ENCODE results near the gene MEG3.
"Not testable (repeated sequence)": the region's sequence is repeated elsewhere in the genome, so short reads cannot be mapped to it uniquely, and the experiment has no call there.

MEG3 gene

DNA sequence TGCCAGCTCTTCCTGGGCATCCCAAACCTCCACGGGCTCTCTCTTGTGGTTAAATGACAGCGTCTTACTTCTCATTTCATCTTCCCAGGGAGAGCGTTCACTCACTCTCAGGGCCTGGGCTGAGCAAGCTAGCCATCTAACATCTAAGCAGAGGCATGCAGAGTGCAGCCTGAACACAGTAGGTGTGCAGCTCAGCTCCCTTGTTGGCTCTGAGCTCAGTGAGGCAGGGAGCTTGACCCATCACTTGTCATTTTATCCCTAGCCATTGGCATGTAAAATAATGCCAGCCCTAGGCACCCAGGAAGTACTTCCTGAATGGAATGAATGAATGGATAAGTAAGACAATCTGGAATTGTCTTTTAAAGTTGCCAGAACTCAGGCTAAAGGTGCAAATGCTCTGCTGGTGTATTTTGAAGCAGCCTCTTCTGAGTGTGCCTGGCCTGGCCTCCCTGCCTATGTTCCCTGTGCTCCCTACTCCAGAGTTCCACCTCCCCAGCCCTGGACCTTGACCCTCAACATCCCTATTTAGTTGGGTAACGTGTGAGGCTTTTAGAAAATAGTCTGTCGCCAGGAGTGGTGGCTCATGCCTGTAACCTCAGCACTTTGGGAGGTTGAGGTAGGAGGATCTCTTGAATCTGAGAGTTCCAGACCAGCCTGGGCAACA lies 9.5 kb upstream of the MEG3 start:
- no peak for DNase-seq

DNA sequence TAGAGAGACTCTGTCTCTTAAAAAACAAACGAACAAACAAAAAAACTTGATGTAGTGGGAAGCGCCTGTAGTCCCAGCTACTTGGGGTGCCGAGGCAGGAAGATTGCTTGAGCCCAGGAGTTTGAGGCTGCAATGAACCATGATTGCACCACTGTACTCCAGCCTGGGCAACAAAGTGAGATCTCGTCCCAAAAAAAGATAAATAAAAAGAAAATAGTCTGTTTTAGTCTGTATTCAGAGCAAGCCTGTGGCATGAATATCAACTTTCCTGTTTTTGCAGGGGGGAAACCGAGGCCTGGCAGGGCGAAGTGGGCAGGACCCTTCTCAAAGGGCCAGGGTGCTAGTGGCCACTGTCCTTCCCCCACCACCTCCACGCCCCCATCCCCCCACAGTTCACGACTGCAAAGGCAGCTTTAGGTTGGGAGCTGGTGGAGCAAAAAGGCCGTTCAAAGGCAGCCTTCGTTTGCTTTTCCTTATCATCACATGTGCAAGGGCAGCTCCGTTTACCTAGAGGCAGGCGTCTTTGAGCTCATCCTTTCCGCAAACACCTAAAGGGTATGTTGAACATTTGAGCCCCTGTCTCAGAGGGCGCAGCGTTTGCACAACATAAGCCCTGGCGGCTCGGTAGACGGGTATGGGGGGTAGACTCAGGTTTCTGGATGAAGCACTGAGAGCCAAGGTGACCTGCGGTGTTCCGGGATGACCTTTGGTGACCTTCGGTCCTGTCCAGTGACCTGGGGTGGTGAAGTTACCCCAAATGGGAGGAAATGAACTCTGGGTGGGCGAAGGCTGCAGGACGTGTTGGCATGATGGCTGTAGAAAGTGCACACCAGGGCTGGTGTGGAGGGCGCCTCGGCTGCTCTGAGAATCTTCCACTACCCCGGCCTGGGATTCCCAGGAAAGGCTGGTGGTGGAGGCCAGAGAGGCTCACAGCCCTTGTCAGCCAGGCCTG lies 8.7 kb upstream of the MEG3 start:
- DNase-seq = no peak

DNA sequence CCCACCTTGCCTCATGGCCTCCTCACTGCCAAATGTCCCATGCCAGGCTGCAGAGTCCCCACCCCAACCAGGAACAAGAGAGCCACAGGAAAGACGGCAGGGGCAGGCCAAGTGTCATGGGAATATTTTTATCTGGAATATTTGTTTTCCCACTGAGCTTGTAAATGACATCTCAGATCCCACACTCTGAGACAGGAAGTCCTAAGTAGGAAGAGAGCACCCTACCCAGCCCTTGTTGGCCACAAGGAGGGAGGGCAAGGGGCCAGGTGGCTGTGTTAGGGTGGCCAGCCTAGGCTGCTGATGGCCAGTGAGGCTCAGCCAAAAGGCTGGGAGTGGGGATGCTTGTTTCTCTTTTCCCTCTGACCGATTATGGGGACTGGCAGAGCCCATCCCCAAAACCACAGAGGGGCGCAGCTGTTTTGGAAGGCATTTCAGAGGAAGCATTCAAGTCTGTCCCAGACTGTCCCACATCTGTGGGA lies 7.7 kb upstream of the MEG3 start:
- no peak for DNase-seq

DNA sequence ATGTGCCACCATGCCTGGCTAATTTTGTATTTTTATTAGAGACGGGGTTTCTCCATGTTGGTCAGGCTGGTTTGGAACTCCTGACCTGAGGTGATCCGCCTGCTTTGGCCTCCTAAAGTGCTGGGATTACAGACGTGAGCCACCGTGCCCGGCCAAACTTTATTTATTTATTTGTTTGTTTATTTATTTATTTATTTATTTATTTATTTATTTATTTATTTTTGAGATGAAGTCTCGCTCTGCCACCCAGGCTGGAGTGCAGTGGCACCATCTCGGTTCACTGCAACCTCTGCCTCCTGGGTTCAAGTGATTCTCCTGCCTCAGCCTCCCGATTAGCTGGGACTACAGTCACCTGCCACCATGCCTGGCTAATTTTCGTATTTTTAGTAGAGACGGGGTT lies 7.0 kb upstream of the MEG3 start:
- DNase-seq = not testable (repeated sequence)

DNA sequence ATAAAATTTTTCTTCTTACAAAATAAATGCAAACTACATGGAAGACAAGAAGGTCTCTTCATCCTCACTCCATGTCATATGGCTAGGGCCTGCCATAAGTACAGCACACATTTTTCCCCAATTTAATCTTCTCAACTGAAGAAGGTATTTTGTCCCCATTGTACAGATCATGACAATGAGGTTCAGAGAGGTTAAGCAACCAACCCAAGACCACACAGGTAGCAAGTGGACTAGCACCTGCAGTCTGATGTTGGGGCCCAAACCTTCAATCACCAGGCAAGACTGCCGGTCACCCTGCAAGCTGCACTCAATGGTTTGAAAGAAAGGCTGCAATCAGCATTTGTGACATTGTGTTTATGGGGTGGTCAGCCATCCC lies 6.5 kb upstream of the MEG3 start:
- no peak for DNase-seq

DNA sequence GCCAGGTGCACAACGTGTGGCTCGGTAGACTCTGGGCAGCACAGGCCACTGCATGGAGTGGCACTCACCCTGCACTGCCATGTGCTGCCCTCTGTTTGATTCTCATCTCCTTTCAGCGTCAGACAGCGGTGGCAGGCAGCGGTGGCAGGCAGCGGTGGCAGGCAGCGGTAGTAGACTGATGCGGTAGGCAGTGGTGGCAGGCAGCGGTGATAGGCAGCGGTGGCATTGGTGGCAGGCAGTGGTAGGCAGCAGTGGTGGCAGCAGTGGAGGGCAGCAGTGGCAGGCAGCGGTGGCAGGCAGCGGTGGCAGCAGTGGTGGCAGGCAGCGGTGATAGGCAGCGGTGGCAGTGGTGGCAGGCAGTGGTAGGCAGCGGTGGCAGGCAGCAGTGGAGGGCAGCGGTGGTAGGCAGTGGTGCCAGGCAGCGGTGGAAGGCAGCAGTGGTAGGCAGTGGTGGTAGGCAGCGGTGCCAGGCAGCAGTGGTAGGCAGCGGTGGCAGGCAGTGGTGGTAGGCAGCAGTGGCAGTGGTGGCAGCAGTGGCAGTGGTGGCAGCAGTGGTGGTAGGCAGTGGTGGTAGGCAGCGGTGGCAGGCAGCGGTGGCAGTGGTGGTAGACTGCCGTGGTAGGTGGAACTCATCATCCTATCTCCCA lies 6.0 kb upstream of the MEG3 start:
- no peak for DNase-seq

DNA sequence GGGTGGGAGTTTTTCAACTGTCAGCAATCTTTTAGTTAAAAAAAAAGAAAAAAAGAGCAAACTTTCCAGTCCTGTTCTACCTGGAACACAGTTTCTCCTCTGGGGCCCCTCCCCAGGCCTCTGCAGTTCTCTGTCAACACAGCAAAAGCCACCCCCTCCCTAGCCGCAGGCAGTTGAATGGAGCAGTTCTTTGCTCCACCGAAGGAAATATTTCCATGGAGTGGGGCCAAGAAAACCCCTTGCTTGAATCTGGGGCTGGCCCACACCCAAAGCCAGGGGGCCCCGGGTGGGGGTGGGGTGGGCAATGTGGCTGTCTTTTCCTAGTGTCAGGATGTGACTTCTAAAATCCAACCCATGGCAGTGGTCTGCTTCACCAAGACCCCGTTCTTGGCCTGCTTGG lies 5.0 kb upstream of the MEG3 start:
- no peak for DNase-seq

DNA sequence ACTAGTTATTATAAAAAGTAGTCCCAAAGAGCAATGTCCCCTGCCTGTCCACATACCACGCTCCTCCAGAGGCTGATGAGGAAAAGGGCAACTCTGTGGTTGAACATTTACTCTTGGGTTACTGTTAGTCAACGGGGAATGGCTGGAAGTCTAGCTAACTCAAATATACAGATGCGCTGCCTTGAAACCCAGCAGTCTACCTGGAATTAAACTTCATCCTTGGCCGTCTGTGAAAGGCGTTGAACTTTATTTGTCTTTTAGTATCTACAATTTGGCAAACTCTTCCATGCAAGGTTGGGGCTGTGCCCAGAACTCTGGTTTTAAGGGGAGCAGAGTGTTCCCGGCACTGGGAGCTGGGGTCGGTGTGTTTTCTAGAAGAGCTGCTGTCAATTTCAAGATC lies 3.9 kb upstream of the MEG3 start:
- DNase-seq = no peak

DNA sequence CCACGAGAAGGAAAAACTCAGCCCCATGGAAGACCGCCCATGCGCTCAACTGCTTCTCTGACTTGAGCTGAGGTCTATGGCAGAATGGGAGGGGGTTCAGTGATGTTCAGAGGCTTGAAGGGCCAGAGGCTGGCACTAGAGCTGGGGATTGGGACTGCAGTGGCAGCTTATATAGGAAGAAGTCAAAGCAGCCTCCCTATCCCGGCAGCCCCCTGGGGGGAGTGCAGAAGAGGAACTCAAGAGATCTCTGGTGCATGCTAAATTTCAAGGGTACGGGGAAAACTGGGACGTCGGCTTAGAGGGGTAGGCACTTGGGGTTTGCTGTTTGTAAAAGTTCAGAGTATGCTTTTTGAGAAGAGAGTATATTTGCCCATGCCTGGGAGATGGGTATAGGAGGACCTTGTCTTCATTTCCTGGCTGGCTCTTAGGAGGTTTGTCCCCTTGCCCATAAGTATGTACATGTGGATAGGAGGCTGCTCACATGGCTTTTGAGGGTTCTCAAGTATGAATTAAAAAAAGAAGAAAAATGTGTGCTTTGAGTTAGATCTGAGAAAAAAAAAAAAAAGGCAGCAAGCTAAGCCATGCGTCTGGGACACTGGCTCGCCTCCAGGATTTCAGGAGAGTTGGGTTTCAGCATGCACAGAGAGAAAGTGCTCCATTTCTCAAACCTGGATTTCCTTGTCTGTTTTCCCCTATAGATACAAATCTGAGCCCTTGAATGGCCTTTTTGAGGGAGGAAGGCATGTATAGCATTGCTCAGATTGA lies 3.2 kb upstream of the MEG3 start:
- no peak for DNase-seq

DNA sequence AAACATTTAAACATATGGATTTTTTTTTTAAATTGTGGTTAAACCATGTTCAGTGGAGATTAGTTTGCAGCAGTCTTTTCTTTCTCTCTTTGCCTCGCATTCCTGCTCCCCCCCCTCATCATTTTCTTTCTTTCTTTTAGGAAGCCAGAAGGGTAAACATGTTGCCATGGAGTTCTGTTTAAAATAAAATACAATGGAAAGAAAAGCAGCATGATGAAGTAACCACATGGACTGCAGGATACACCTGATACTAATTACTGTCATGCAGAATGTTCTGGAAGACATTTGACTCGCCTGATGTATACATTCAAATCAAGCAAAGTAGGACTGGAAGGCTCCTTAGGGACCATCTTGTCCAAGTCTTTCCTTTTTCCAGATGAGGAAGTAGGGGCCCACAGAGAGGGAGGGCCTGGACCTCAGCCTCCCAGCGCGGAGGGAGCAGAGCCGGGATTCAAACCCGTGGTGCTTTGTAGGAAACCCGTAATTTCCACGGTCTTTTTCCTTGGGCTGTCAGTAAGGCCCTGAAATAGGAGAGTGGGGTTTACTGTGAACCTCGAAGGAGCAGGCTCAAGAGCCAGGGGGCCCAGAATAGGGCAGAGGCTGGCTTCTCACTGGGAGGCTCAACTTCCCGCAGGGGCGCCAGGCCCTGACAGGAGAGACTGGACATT lies 2.4 kb upstream of the MEG3 start:
- DNase-seq = no peak

DNA sequence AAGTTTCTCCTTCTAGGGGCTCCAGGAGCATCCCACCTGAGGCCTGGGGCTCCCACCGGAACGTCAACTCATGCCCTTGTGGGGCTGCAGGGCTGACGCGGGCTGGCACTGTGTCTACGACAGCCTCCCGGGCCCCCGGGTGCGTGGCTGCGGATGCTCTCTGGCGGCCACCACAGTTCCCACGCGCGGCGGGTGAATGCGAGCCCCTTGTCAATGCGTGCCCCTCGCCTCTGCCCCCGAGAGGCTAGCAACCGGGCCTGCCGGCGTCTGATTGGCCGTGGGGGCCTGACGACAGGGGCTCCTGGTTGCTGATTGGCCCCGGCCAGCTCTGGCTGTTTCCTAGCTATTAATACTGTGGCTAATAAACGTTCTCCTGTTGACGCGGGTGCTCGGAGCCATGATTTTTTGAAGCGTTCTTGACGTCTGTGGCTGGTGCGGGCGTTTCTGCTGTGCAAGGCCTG lies 1.8 kb upstream of the MEG3 start:
- DNase-seq = no peak

DNA sequence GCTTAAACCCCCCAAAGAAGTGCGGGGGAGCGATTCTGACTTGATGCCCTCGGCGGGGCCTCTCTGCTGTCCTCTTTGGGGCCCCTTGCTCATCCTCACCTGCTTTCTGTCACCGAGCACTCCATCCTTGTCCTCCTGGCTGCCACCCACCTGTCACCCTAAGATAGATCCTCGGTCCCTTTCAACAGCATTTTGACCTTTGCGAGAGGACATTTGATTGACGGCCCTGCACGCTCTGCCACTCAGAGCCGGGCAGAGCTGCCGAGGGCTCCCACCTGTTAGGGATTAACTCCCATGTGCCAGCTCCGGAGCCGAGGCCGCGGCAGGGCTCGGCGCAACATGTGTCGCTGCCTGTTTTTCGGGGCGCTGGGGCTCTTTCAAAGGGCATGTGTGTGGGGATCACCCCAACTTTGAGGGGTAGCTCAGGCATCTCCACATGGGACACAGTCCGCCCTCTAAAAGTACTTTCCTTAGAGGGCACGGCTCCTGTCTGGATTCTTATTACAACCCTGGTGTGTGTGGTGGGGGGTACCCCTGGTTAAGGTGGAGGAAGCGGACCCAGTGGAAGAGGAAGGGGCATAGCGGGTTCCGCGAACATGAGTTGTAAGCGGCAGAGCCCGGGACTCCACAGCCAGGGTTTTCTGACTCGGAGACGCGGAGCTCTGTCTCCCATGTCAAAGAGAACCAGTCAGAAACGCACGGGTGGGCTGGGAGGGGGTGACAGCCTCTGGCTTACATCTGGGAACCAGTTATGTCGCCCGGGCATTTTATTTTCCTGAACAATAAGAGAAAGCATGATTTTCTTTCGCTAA lies 811 bp upstream of the MEG3 start:
- DNase-seq = no peak

DNA sequence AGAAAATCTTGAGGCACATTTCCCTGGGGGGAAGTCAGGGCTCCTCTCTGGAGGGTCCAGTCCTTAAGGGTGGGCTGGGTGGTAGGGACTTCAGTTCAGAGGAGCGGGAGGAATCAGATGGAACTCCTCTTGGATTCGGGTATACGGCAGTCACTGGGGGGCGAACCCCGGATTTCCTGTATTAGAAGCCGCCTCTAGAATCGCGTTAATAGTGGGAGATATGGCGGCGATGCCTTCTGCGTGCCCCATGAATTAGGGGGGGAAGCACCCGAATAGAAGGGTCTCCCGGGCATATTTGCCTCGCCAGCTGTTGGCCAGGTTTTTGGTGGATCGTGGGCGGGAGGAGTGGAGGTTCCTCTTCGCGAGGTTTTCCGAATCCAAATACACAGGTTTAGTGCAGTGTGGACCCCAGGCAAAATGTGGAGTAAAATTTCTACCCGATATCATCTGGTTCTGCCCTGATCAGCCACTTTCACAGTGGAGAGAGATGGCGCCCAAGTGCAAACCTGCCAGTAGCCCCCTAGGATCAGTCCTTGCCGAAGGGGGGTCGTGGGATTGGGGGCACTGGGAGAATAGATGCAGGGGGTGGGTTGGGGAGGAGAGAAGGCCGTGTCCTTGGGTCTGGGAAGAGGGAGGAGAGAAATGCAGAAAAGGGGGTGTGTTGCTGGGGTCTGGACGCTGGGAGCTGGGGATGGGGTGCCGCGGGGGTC lies 628 bp downstream of the MEG3 start:
- DNase-seq = no peak

DNA sequence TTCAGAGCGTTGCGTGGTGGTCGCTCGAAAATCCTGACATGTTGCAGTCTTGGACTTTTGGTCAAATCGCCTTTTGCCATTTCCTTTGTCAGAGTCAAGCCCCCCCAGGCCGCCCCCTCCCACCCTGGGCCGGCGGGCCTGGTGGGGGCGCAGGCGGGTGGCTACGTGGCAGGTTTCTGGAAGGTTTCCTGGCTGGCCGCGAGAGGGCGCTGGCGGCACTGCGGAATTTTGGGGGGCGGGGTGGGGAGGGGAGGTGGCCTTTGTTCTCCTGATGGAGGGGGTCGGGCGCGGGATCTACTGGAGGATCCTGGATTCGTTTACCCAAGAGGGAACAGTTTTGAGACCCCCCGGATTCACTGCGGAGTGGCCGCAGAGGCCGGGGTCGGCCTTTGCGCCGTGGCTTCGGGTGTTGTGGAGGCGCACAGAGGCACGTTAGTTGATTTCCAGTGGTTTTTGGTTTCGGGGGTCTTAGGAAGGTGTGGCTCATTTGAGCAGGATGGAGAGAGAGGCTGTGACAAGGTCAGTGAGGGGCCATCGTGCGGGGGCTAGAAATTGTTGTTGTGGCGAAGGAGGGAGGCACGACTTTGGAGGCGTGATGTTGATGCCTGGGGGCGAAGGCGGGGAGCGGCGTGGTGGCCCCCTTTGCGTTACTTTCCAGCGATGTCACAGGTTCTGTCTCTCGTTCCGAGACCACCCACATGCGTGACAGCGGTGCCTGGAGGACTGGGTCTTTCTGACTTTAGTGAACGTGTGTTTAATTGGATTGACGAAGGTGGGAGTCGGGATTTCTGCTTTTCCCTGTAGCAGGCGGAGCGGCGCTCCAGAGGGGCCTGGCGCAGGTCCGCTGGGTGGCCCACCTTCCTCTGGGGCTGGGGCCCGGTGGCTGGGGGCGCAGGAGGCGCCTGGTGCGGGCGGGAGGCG lies 1.4 kb downstream of the MEG3 start:
- no peak for DNase-seq

DNA sequence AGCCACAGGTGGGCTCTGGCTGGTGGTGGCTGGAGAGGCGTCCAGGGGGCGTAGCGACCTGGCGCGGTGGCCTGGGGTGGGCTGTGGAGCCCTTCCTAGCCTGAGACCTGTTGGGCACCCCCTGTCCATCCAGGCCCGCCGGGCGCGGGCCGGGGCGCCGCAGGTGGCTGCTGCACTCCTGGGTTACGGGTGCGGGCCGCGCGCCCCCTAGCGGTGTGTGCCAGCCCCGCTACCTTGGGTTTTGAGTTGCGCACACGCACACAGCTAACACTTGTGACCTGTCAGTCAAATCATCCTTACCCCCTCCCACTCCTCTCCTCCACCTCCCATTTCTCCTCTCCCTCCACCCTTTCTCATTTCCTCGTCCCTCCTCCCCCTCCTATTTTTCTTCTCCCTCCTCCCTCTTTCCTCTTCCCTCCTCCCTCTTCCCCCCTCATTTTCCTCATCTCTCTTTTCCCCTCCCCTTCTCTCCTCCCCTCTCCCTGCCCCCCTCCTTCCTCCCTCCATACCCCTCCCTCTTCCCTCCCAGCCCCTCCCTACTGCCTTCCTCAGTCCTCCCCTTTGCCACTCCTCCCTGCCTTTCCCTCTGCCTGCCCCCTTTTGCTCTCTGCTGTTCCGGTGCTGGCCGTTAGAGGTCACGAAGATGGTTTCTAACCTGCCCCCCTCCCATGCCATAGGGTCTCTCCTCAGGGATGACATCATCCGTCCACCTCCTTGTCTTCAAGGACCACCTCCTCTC lies 2.3 kb downstream of the MEG3 start:
- no peak for DNase-seq

DNA sequence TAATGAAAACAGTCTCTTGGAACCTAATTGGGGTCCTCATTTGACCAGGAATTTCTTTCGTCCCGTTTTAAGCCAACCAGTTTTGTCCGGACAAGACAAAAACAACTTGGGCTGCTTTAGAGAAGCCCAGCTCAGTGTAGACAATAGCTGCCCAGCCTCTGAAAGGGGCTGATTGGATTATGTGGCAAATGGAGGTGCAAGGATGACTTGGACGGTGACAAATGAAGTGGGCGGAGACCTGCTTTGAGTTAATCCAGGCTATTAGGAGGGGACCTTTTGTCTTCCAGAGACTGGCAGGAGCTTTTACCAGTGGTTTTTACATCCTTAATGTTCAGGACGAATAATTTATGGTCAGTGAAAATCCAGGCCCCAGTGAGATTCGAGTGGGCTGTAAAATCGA lies 4.8 kb downstream of the MEG3 start:
- DNase-seq = no peak

DNA sequence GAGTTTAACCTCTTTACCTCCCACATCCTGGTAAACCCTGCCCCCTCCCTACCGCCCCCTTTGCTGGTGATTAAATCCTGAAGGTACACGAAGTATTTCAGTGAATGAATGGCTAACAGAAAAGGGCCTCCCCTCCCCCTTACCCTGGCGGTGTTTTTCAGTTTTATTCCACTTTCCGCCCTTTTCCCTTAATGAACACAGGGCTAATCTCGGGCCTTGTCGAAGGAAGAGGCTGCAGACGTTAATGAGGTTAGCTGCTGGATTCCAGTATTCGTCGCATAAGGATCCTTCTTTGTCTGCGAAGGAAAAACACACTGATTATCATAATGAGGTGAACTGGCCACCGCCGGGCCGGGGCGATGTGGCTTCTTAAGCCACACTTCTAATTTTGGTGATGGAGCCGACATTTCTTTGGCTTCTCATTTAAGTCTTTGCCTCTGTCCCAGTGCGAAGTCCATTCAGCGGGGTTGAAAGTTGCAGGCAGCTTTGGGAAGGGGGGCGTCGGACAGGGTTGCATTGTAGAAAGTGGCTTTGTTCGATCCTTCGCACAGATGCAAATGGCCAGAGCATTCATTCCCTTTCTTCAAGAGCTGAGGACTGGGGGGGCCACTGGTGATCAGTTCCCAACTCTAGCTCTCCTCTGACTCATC lies 6.5 kb downstream of the MEG3 start:
- no peak for DNase-seq

DNA sequence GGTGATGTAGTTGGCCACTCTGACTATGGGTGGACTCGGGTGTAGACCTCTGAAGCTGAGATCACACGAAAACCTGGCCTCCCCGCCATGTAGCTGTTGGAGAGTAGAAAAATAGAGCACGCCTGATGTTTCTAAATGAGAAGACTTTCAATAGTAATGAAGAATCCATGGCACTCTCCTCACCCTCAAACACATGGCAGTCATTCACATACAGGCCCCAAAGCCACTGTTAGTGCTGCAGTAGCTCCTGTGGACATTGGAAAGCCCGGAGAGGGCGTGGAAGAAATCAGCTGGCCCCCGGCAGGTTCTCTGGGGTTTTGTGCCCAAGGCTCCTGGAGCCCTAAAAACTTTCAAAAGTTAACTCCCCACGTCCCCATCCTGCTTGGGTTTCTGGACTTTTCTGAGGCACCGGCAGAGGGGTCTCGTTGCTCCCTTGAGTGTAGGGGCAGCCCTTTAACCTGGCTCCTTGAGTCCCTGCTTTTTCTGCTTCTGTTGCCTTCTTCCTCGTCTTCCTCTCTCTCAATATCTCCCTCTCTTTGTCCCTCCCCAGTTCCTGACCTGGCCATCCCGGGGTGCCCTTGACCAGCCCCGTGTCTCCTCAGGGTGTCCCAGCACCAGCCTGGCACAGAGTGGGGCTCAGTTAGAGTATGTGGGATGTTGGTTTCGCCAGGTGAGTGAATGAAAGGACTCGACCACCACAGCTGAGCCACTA lies 8.3 kb downstream of the MEG3 start:
- no peak for DNase-seq
